Endothelial cell of umbilical vein (primary cell): ENCODE data around the gene C4orf51. TPM values are rescaled to one million over a fixed set of nuclear protein-coding genes. Genes with fewer than 3 reads are reported as not detected.

Source experiments
- BruUV-seq: library from RNA; stranded (reverse); fragments of 400-500 nt; replicated peaks from 2 replicates; lab custom pipeline; 2021; lab: Mats Ljungman, UMichigan
- CTCF ChIA-PET: fragments of 300-600, 350-600 bp; sonication (Branson Sonifier 250); formaldehyde crosslinking; loops from one replicate; lab custom pipeline; 2021; ENCODE audit warnings: antibody characterized with exemption, inconsistent platforms; lab: Charles Lee
- POLR2A ChIA-PET: fragments of 300-600, 350-600 bp; sonication (Branson Sonifier 250); formaldehyde crosslinking; loops from one replicate; lab custom pipeline; 2021; ENCODE audit warnings: antibody characterized with exemption, inconsistent platforms; lab: Charles Lee
- DNase-seq: peaks from one replicate; pipeline ENCODE4 v3.0.0-alpha.2; 2011; ENCODE audit warnings: low read depth, low spot score
- FAIRE-seq: peaks from 2 replicates; lab custom pipeline; 2011; peaks lifted over from hg19 to GRCh38; lab: Jason Lieb, UNC
- H2AFZ ChIP-seq: 2 replicates; pipeline ENCODE4 v1.6.0; 2012; ENCODE audit warnings: low read depth, low read length, control low read depth, inconsistent platforms
- H3K27ac ChIP-seq: 2 replicates; pipeline ENCODE4 v1.5.1; 2011; ENCODE audit warnings: low read depth, mild to moderate bottlenecking, control low read depth, low read length, moderate library complexity; ENCODE audit not compliant: insufficient read depth
- H3K27me3 ChIP-seq, 2 experiments: 2 replicates each; pipeline versions ENCODE4 v1.6.0 to v1.6.1; 2011; ENCODE audit warnings: low read length in 2 of 2, mixed read lengths in 1 of 2; ENCODE audit not compliant: control insufficient read depth in 2 of 2, insufficient read depth in 2 of 2
- H3K36me3 ChIP-seq, 2 experiments: 2 replicates in 1 of 2; 3 replicates in 1 of 2; pipeline ENCODE4 v1.5.1; 2011; ENCODE audit warnings: low read length in 2 of 2, mild to moderate bottlenecking in 1 of 2, moderate library complexity in 1 of 2; ENCODE audit not compliant: control insufficient read depth in 2 of 2, insufficient read depth in 2 of 2; ENCODE audit errors: extremely low read depth in 1 of 2
- H3K4me1 ChIP-seq: 3 replicates; pipeline ENCODE4 v1.5.1; 2011; ENCODE audit warnings: mild to moderate bottlenecking, low read length; ENCODE audit not compliant: control insufficient read depth, insufficient read depth; ENCODE audit errors: extremely low read depth
- H3K4me2 ChIP-seq: 2 replicates; pipeline ENCODE4 v1.6.1; 2011; ENCODE audit warnings: low read length, control low read depth, mixed read lengths; ENCODE audit not compliant: insufficient read depth
- H3K4me3 ChIP-seq, 3 experiments: fragments of 200-600 bp in 1 of 3; sonication (generic), shearing (Covaris generic) in 1 of 3; replicated peaks in 1 of 3; 2 replicates each; pipeline ENCODE4 v1.5.1; 2011 to 2016; ENCODE audit warnings: control low read depth in 3 of 3, low read length in 3 of 3, mild to moderate bottlenecking in 2 of 3, inconsistent platforms in 1 of 3, low read depth in 1 of 3, moderate library complexity in 1 of 3; ENCODE audit not compliant: insufficient read depth in 1 of 3
- H3K79me2 ChIP-seq: 2 replicates; pipeline ENCODE4 v1.6.0; 2012; ENCODE audit warnings: low read length, inconsistent platforms; ENCODE audit not compliant: control insufficient read depth, insufficient read depth
- H3K9ac ChIP-seq: replicated peaks from 2 replicates; pipeline ENCODE3; 2011; ENCODE audit warnings: low read length, control low read depth; ENCODE audit not compliant: insufficient read depth; ENCODE audit errors: extremely low read depth
- H3K9me1 ChIP-seq: replicated peaks from 3 replicates; pipeline ENCODE4 v1.6.0; 2011; ENCODE audit warnings: mild to moderate bottlenecking, low read length; ENCODE audit not compliant: control insufficient read depth, insufficient read depth; ENCODE audit errors: extremely low read depth
- H3K9me3 ChIP-seq: replicated peaks from 2 replicates; pipeline ENCODE4 v1.5.1; 2012; ENCODE audit warnings: low read length, inconsistent platforms; ENCODE audit not compliant: control insufficient read depth, insufficient read depth
- H4K20me1 ChIP-seq: replicated peaks from 2 replicates; pipeline ENCODE3; 2011; ENCODE audit warnings: mild to moderate bottlenecking, low read length; ENCODE audit not compliant: control insufficient read depth, insufficient read depth; ENCODE audit errors: extremely low read depth
- CTCF ChIP-seq, 2 donors: IDR thresholded peaks; 1 replicate in 1 of 2; 2 replicates in 1 of 2; pipeline ENCODE4 v1.5.1; 2011; ENCODE audit warnings: low read length in 2 of 2, mild to moderate bottlenecking in 2 of 2, moderate library complexity in 2 of 2, control low read depth in 1 of 2, inconsistent platforms in 1 of 2, low read depth in 1 of 2; ENCODE audit not compliant: insufficient read depth in 1 of 2; ENCODE audit errors: extremely low read depth in 1 of 2
- EZH2 ChIP-seq: IDR thresholded peaks from 2 replicates; pipeline ENCODE4 v1.6.1; 2012; ENCODE audit warnings: borderline replicate concordance, low read depth, mild to moderate bottlenecking, moderate library complexity, low read length, inconsistent platforms; ENCODE audit not compliant: severe bottlenecking
- FOS ChIP-seq: IDR thresholded peaks from 2 replicates; pipeline ENCODE4 v1.6.1; 2011; ENCODE audit warnings: mild to moderate bottlenecking, low read length, moderate library complexity, borderline replicate concordance; ENCODE audit not compliant: insufficient read depth
- GATA2 ChIP-seq: IDR thresholded peaks from 2 replicates; pipeline ENCODE4 v1.7.0; 2011; ENCODE audit warnings: low read depth, mild to moderate bottlenecking, moderate library complexity, mixed read lengths, low read length; ENCODE audit not compliant: insufficient read length, insufficient read depth
- JUN ChIP-seq: IDR thresholded peaks from 2 replicates; pipeline ENCODE4 v1.6.1; 2011; ENCODE audit warnings: borderline replicate concordance, low read depth; ENCODE audit not compliant: insufficient read length, insufficient read depth
- MAX ChIP-seq: IDR thresholded peaks from 2 replicates; pipeline ENCODE4 v1.6.1; 2011; ENCODE audit not compliant: insufficient read depth, insufficient read length
- MYC ChIP-seq: IDR thresholded peaks from one replicate; pipeline ENCODE4 v1.6.1; 2011; ENCODE audit warnings: mild to moderate bottlenecking, low read depth, low read length
- POLR2A ChIP-seq: IDR thresholded peaks from 2 replicates; pipeline ENCODE4 v1.6.1; 2012; ENCODE audit warnings: low read depth, mild to moderate bottlenecking, control low read depth, low read length
- POLR2AphosphoS5 ChIP-seq: IDR thresholded peaks from 2 replicates; pipeline ENCODE4 v1.6.1; 2012; ENCODE audit warnings: low read depth, mild to moderate bottlenecking, control low read depth, low read length, moderate library complexity; ENCODE audit not compliant: insufficient read depth
- dilution Hi-C: fragments of 300-500 bp; cut with MboI; formaldehyde crosslinking; loops from one replicate; pipeline ENCODE4 v1.15.0; 2019; ENCODE audit warnings: low sequenced_read_pairs; ENCODE audit not compliant: extremely low pct_ligation_motif_present
- intact Hi-C: fragments of 100-400 bp; cut with micrococcal nuclease; formaldehyde crosslinking; loops from one replicate; pipeline ENCODE4 v1.10.0; 2022
- polyA plus RNA-seq, 4 experiments: library from polyadenylated mRNA; depleted of rRNA in 3 of 4; stranded (reverse) in 3 of 4; unstranded in 1 of 4; fragments of >200 nt; gene quantifications; 2 replicates each; pipeline versions ENCODE4 v1.2.1 to v1.2.3, GENCODE V29; 2011 to 2012; ENCODE audit warnings: missing spikeins in 1 of 4
- total RNA-seq: library from RNA; stranded (reverse); gene quantifications from 2 replicates; pipeline ENCODE4 v1.2.3, GENCODE V29; 2021

Gene C4orf51
- total and polyA plus RNA-seq, 2 donors (not counting 3 experiments of a cell fraction or from before 2014, with no cell fraction given): not detected

GRCh38 chr4:145775406-145775805 is 95.5 kb downstream of the C4orf51 start:
- Histone ChIP-seq H3K4me1 (peaks cover 12% of the 10 kb centered on the region), H3K4me2 (no peak overlapping the region), H3K79me2 (no peaks in the 10 kb centered on the region), H4K20me1 (no peaks in the 10 kb centered on the region), H3K9ac (no peak overlapping the region), H3K4me3 (no peak overlapping the region), H2AFZ (no peak overlapping the region), H3K27ac (no peak overlapping the region), H3K9me1 (no peaks in the 10 kb centered on the region), H3K9me3 (no peaks in the 10 kb centered on the region), H3K36me3 (peaks cover 3 to 6% of the 10 kb centered on the region in 2 experiments), H3K27me3 (no peaks in the 10 kb centered on the region)
- POLR2A ChIA-PET: no interaction called here
- no peak for DNase-seq
- dilution Hi-C loops: no loop called here
- CTCF ChIA-PET: interaction anchor here (1.0 kb wide), 1 partner anchor 14 kb away, joined by 3 read pairs; no protein-coding TSS in a partner anchor
- peak; percentile 21 for FAIRE-seq
- TF ChIP-seq CTCF (IDR thresholded peaks at IDR 0.05; ENCODE audit: extremely low read depth in 1 of 2, insufficient read depth in 1 of 2, low read depth in 1 of 2, low read length in 2 of 2) (no peak), GATA2 (no peak), POLR2AphosphoS5 (no peak), JUN (no peak), FOS (no peak), MAX (no peak), EZH2 (no peak), MYC (no peak), POLR2A (no peak)
- intact Hi-C loops: loop anchor here (5.0 kb wide), 1 partner anchor 162 kb away; the partner anchor contains the start of gene ZNF827
- BruUV-seq: no TSS peak
